C4-2B (cell line): Measurements from ENCODE around the gene CCNI2.
A peak's percentile ranks its signal among the peaks of the same experiment; 100 is the strongest.

ENCODE experiments used
- ZFX ChIP-seq: fragments of 450-650 bp; IDR thresholded peaks from 2 replicates; pipeline ENCODE4 v1.6.1; 2017
- TF ChIP-seq, protein P1 (sequence below): fragments of 450-650 bp; conservative IDR thresholded peaks from 2 replicates; pipeline ENCODE4 v1.5.1; 2017; ENCODE audit warnings: mild to moderate bottlenecking

DNA sequence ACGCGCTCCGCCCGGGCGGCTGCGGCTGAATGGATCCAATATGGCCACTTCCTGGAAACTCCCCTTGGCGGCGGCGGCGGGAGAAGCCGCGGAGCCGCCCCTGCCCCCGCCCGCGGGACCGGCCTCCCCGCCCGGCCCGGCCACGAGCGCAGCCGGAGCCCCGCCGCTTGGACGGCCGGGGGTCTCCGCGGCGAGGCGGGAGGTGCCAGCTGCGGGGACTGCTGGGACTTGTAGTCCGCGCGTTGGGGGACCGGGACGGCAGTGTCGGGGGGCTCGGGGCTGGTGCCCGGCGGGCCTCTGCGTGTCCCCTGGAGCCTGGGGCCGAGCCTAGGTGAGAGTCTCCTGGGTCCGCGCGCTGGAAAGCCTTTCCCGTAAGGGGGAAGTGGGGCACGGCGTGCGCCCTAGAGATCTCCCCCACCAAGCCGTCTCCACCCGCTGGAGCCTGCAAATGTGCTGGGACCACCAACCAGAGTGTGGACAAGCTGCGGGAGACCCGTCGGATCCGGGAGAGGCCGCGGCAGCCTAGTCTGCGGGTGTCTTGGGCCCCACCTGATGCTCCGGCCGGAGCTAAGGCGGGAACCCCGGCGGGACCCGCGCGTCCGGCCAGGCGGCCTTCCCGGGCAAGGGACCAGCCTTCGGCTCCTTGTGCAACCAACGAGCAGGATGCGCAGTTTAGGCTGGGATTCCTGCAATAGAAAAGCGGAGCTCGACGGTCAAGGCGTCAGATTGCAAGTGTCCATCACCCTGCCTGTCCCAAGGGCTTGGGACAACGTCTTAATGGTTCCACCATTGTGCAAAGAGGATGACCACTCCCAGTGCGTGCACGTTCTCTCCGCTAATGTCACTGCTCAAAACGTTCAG, 30.2 kb downstream of the CCNI2 start, which contains the start of gene SEPTIN8:
- TF ChIP-seq, protein P1, sequence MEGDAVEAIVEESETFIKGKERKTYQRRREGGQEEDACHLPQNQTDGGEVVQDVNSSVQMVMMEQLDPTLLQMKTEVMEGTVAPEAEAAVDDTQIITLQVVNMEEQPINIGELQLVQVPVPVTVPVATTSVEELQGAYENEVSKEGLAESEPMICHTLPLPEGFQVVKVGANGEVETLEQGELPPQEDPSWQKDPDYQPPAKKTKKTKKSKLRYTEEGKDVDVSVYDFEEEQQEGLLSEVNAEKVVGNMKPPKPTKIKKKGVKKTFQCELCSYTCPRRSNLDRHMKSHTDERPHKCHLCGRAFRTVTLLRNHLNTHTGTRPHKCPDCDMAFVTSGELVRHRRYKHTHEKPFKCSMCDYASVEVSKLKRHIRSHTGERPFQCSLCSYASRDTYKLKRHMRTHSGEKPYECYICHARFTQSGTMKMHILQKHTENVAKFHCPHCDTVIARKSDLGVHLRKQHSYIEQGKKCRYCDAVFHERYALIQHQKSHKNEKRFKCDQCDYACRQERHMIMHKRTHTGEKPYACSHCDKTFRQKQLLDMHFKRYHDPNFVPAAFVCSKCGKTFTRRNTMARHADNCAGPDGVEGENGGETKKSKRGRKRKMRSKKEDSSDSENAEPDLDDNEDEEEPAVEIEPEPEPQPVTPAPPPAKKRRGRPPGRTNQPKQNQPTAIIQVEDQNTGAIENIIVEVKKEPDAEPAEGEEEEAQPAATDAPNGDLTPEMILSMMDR, result no peak
- TF ChIP-seq ZFX, result peak; percentile 34; the same call in 1 of the 2 replicates
